Measurements from ENCODE around the gene TSHR. TPM values are rescaled to one million over a fixed set of nuclear protein-coding genes. Genes with fewer than 3 reads are reported as not detected.
A peak's percentile ranks its signal among the peaks of the same experiment; 100 is the strongest.

Gene TSHR
- total RNA-seq, 1 experiment from 2014 or later = not detected

- H3K4me2 ChIP-seq (ENCODE audit: low read length) = no peak overlapping the region
- no peaks in the 10 kb centered on the region for H3K27me3 ChIP-seq (ENCODE audit: insufficient read depth, low read length)
- DNase-seq (ENCODE audit: low read depth, low spot score) = no peak
- intact Hi-C loops (cut with micrococcal nuclease) = loop anchor here (5.0 kb wide), 1 partner anchor 272 kb away; no protein-coding TSS in a partner anchor
- no peaks in the 10 kb centered on the region for H3K9me2 ChIP-seq (ENCODE audit: insufficient read depth)
- H3K9ac ChIP-seq (ENCODE audit: low read length) = no peak overlapping the region
- no peak overlapping the region for H3K27ac ChIP-seq (ENCODE audit: low read depth, low read length)
- POLR2A ChIA-PET = no interaction called here
- CTCF ChIA-PET = no interaction called here
- H3K79me2 ChIP-seq (ENCODE audit: insufficient read depth, low read length) = peaks cover 6% of the 10 kb centered on the region; the same call in 1 of the 2 replicates
- H2AFZ ChIP-seq (ENCODE audit: low read depth, low read length, poor library complexity, severe bottlenecking) = no peak overlapping the region
- no peaks in the 10 kb centered on the region for H3K9me3 ChIP-seq (ENCODE audit: control insufficient read depth in 1 of 2, insufficient read depth in 1 of 2, low read depth in 1 of 2, low read length in 2 of 2)
- ATAC-seq = no peak
- H3K4me1 ChIP-seq (ENCODE audit: control insufficient read depth in 1 of 2, insufficient read depth in 2 of 2, low read length in 2 of 2) = peaks cover 4 to 28% of the 10 kb centered on the region in 2 experiments; a peak in 2 of 4 replicates
- TF ChIP-seq EGR1 (IDR thresholded peaks at IDR 0.05; ENCODE audit: low read depth) (no peak), SIN3A (IDR thresholded peaks at IDR 0.05; ENCODE audit: low read depth) (no peak), TCF7L2 (IDR thresholded peaks at IDR 0.05; ENCODE audit: borderline replicate concordance, extremely low read depth, insufficient read depth, insufficient read length) (no peak), ZFX (IDR thresholded peaks at IDR 0.05) (no peak), POLR2AphosphoS5 (IDR thresholded peaks at IDR 0.05; ENCODE audit: low read depth, low read length) (no peak), POLR2A (IDR thresholded peaks at IDR 0.05; ENCODE audit: borderline replicate concordance, extremely low read depth, insufficient read depth, insufficient read length) (no peak), YY1 (IDR thresholded peaks at IDR 0.05; ENCODE audit: extremely low read depth, insufficient replicate concordance, low read depth, low read length) (no peak), EZH2 (IDR thresholded peaks at IDR 0.05) (no peak), EZH2phosphoT487 (IDR thresholded peaks at IDR 0.05; ENCODE audit: borderline replicate concordance) (no peak), ELF1 (IDR thresholded peaks at IDR 0.05; ENCODE audit: borderline replicate concordance, low read depth) (no peak)
- H3K4me3 ChIP-seq (replicated peaks in 1 of 2; ENCODE audit: low read depth in 1 of 2, low read length in 2 of 2) = no peak overlapping the region
- H4K20me1 ChIP-seq (ENCODE audit: insufficient read depth) = no peaks in the 10 kb centered on the region
- BruUV-seq (replicated peaks) = no TSS peak
- H3K36me3 ChIP-seq (ENCODE audit: control insufficient read depth in 1 of 2, insufficient read depth in 2 of 2, low read length in 2 of 2) = no peaks in the 10 kb centered on the region
- RAD21 ChIA-PET (ENCODE audit: low non-redundant PET in 1 of 2, low total read pairs in 2 of 2, uncharacterized antibody in 2 of 2, unreplicated experiment in 2 of 2) = no interaction called here
Observed at GRCh38 chr14:80944861-80945617, 10.4 kb upstream of the TSHR start.

- POLR2A ChIA-PET = no interaction called here
- no peak for TF ChIP-seq EZH2 (IDR thresholded peaks at IDR 0.05)
- TF ChIP-seq YY1 (IDR thresholded peaks at IDR 0.05; ENCODE audit: extremely low read depth, insufficient replicate concordance, low read depth, low read length) = no peak
- TF ChIP-seq RAD21 (IDR thresholded peaks at IDR 0.05; ENCODE audit: low read depth) = no peak
- TF ChIP-seq FOSL1 (IDR thresholded peaks at IDR 0.05; ENCODE audit: low read depth) = peak; percentile 74
- TF ChIP-seq ATF3 (IDR thresholded peaks at IDR 0.05) = no peak
- no peak for TF ChIP-seq EGR1 (IDR thresholded peaks at IDR 0.05; ENCODE audit: low read depth)
- peak; percentile 27; the same call in 1 of the 2 replicates for TF ChIP-seq JUND (IDR thresholded peaks at IDR 0.05)
- TF ChIP-seq TCF7L2 (IDR thresholded peaks at IDR 0.05; ENCODE audit: borderline replicate concordance, extremely low read depth, insufficient read depth, insufficient read length) = no peak
- BruUV-seq (replicated peaks) = no TSS peak
- Histone ChIP-seq H3K27me3 (ENCODE audit: insufficient read depth, low read length) (no peaks in the 10 kb centered on the region), H3K36me3 (ENCODE audit: control insufficient read depth in 1 of 2, insufficient read depth in 2 of 2, low read length in 2 of 2) (no peaks in the 10 kb centered on the region), H3K79me2 (ENCODE audit: insufficient read depth, low read length) (peaks cover under 1% of the 10 kb centered on the region; the same call in 1 of the 2 replicates), H3K4me2 (ENCODE audit: low read length) (no peak overlapping the region), H3K4me1 (ENCODE audit: control insufficient read depth in 1 of 2, insufficient read depth in 2 of 2, low read length in 2 of 2) (peaks cover 4 to 20% of the 10 kb centered on the region in 2 experiments; a peak in 2 of 4 replicates), H3K27ac (ENCODE audit: low read depth, low read length) (no peak overlapping the region), H3K9me2 (ENCODE audit: insufficient read depth) (no peaks in the 10 kb centered on the region), H3K4me3 (replicated peaks in 1 of 2; ENCODE audit: low read depth in 1 of 2, low read length in 2 of 2) (no peak overlapping the region), H4K20me1 (ENCODE audit: insufficient read depth) (no peaks in the 10 kb centered on the region), H2AFZ (ENCODE audit: low read depth, low read length, poor library complexity, severe bottlenecking) (no peak overlapping the region), H3K9ac (ENCODE audit: low read length) (no peak overlapping the region), H3K9me3 (ENCODE audit: control insufficient read depth in 1 of 2, insufficient read depth in 1 of 2, low read depth in 1 of 2, low read length in 2 of 2) (no peaks in the 10 kb centered on the region)
- RAD21 ChIA-PET (ENCODE audit: low non-redundant PET in 1 of 2, low total read pairs in 2 of 2, uncharacterized antibody in 2 of 2, unreplicated experiment in 2 of 2) = no interaction called here
- no peak for ATAC-seq
- CTCF ChIA-PET = no interaction called here
- DNase-seq (ENCODE audit: low read depth, low spot score) = no peak
- intact Hi-C loops (cut with micrococcal nuclease) = no loop called here
Observed at GRCh38 chr14:80946187-80946586, 9.2 kb upstream of the TSHR start.

Measured in HCT116 (cell line).